GM18861 (cell line): ENCODE data around the gene SMG1.
A peak's percentile ranks its signal among the peaks of the same experiment; 100 is the strongest.
"Not testable (repeated sequence)": the region's sequence is repeated elsewhere in the genome, so short reads cannot be mapped to it uniquely, and the experiment has no call there.

Experiments used
- ATAC-seq: cut with Tn5 transposase; IDR thresholded peaks from one replicate; pipeline ENCODE4 v1.9.1; 2021; ENCODE audit not compliant: unreplicated experiment

Gene SMG1

GRCh38 chr16:18936727-18937340 lies 10.6 kb upstream of the SMG1 start:
- ATAC-seq, result no peak

- ATAC-seq, result no peak
These were observed 7.3 kb upstream of the SMG1 start for GRCh38 chr16:18933501-18933900.

- no peak for ATAC-seq
These were observed 6.2 kb upstream of the SMG1 start for GRCh38 chr16:18932243-18932987.

- no peak for ATAC-seq
These were observed 5.5 kb upstream of the SMG1 start for GRCh38 chr16:18931756-18932155.

- ATAC-seq, result not testable (repeated sequence)
These were observed 3.9 kb upstream of the SMG1 start for GRCh38 chr16:18930095-18930494.

- not testable (repeated sequence) for ATAC-seq
These were observed 1.9 kb upstream of the SMG1 start for GRCh38 chr16:18928073-18928472.

- peak; percentile 29 for ATAC-seq
These were observed 808 bp downstream of the SMG1 start for GRCh38 chr16:18925215-18925985.

- not testable (repeated sequence) for ATAC-seq
These were observed 2.3 kb downstream of the SMG1 start for GRCh38 chr16:18923935-18924334.

- not testable (repeated sequence) for ATAC-seq
These were observed 3.1 kb downstream of the SMG1 start for GRCh38 chr16:18923124-18923523.

- ATAC-seq, result not testable (repeated sequence)
These were observed 16.6 kb downstream of the SMG1 start for GRCh38 chr16:18909585-18909984.

GRCh38 chr16:18908716-18909115 lies 17.5 kb downstream of the SMG1 start:
- ATAC-seq, result not testable (repeated sequence)

- not testable (repeated sequence) for ATAC-seq
These were observed 23.4 kb downstream of the SMG1 start for GRCh38 chr16:18902778-18903177.

- ATAC-seq, result not testable (repeated sequence)
These were observed 24.2 kb downstream of the SMG1 start for GRCh38 chr16:18902044-18902443.

- ATAC-seq, result not testable (repeated sequence)
These were observed 25.0 kb downstream of the SMG1 start for GRCh38 chr16:18901194-18901593.

- not testable (repeated sequence) for ATAC-seq
These were observed 41.8 kb downstream of the SMG1 start for GRCh38 chr16:18884456-18884855.

GRCh38 chr16:18877734-18878133 lies 48.5 kb downstream of the SMG1 start:
- not testable (repeated sequence) for ATAC-seq

GRCh38 chr16:18877259-18877658 lies 48.9 kb downstream of the SMG1 start:
- not testable (repeated sequence) for ATAC-seq

GRCh38 chr16:18876301-18876700 lies 49.9 kb downstream of the SMG1 start:
- not testable (repeated sequence) for ATAC-seq

- not testable (repeated sequence) for ATAC-seq
These were observed 57.0 kb downstream of the SMG1 start for GRCh38 chr16:18869043-18869771.

- ATAC-seq, result not testable (repeated sequence)
These were observed 59.9 kb downstream of the SMG1 start for GRCh38 chr16:18866277-18866823.

- ATAC-seq, result not testable (repeated sequence)
These were observed 63.3 kb downstream of the SMG1 start for GRCh38 chr16:18862891-18863290.
